Fibroblast of lung (primary cell): Measurements from ENCODE around the gene PIEZO2. TPM values are rescaled to one million over a fixed set of nuclear protein-coding genes. Genes with fewer than 3 reads are reported as not detected.
A peak's percentile ranks its signal among the peaks of the same experiment; 100 is the strongest.

ENCODE experiments used
- DNase-seq, 2 donors: peaks; one replicate each; pipeline versions ENCODE4 v3.0.0 to v3.0.0-alpha.2; 2010; ENCODE audit warnings: low read depth in 2 of 2
- H2AFZ ChIP-seq: 2 replicates; pipeline ENCODE4 v1.5.1; 2012; ENCODE audit warnings: low read length, control low read depth, inconsistent platforms
- H3K27ac ChIP-seq: 2 replicates; pipeline ENCODE4 v1.5.1; 2011; ENCODE audit warnings: low read length, control low read depth; ENCODE audit not compliant: insufficient read depth
- H3K27me3 ChIP-seq: 2 replicates; pipeline ENCODE4 v1.5.1; 2011; ENCODE audit warnings: mild to moderate bottlenecking, low read length; ENCODE audit not compliant: control insufficient read depth, insufficient read depth
- H3K36me3 ChIP-seq: 2 replicates; pipeline ENCODE4 v1.5.1; 2011; ENCODE audit warnings: low read length; ENCODE audit not compliant: control insufficient read depth, insufficient read depth
- H3K4me1 ChIP-seq: 2 replicates; pipeline ENCODE4 v1.5.1; 2011; ENCODE audit warnings: low read length; ENCODE audit not compliant: control insufficient read depth, insufficient read depth; ENCODE audit errors: extremely low read depth
- H3K4me2 ChIP-seq: 2 replicates; pipeline ENCODE4 v1.5.1; 2011; ENCODE audit warnings: low read length, control low read depth; ENCODE audit not compliant: insufficient read depth; ENCODE audit errors: extremely low read depth
- H3K4me3 ChIP-seq, 4 experiments: fragments of 200-600 bp in 1 of 4; sonication (generic) in 1 of 4; replicated peaks in 1 of 4; 2 replicates each; pipeline ENCODE4 v1.5.1; 2011 to 2016; ENCODE audit warnings: low read length in 4 of 4, low read depth in 3 of 4, mild to moderate bottlenecking in 3 of 4, control low read depth in 2 of 4, inconsistent platforms in 1 of 4, mixed read lengths in 1 of 4; ENCODE audit not compliant: insufficient read depth in 1 of 4; ENCODE audit errors: control extremely low read depth in 1 of 4
- H3K79me2 ChIP-seq: 2 replicates; pipeline ENCODE4 v1.5.1; 2012; ENCODE audit warnings: mild to moderate bottlenecking, low read length, inconsistent platforms; ENCODE audit not compliant: control insufficient read depth, insufficient read depth
- H3K9ac ChIP-seq: 2 replicates; pipeline ENCODE4 v1.5.1; 2011; ENCODE audit warnings: mild to moderate bottlenecking, low read length, control low read depth; ENCODE audit not compliant: insufficient read depth
- H3K9me3 ChIP-seq: 2 replicates; pipeline ENCODE4 v1.5.1; 2012; ENCODE audit warnings: low read depth, low read length; ENCODE audit not compliant: control insufficient read depth, insufficient read depth
- H4K20me1 ChIP-seq: 2 replicates; pipeline ENCODE4 v1.5.1; 2011; ENCODE audit warnings: low read length; ENCODE audit not compliant: control insufficient read depth, insufficient read depth; ENCODE audit errors: extremely low read depth
- EZH2 ChIP-seq: IDR thresholded peaks from 2 replicates; pipeline ENCODE4 v1.5.1; 2012; ENCODE audit warnings: low read length, control low read depth, mild to moderate bottlenecking; ENCODE audit errors: missing control alignments
- polyA plus RNA-seq, 2 donors: library from polyadenylated mRNA; depleted of rRNA in 1 of 2; stranded (reverse) in 1 of 2; unstranded in 1 of 2; fragments of >200 nt; gene quantifications; 2 replicates each; pipeline ENCODE4 v1.2.1, GENCODE V29; 2011 to 2012; ENCODE audit warnings: missing spikeins in 1 of 2
- total RNA-seq: library from RNA; depleted of rRNA; stranded (reverse); fragments of >200 nt; gene quantifications from 2 replicates; pipeline ENCODE4 v1.2.1, GENCODE V29; 2014
- TF ChIP-seq, protein P1 (sequence below), 2 donors: IDR thresholded peaks in 1 of 2; conservative IDR thresholded peaks in 1 of 2; 1 replicate in 1 of 2; 2 replicates in 1 of 2; pipeline ENCODE4 v1.5.1; 2011 to 2012; ENCODE audit warnings: low read length in 2 of 2, control low read depth in 1 of 2, inconsistent platforms in 1 of 2, low read depth in 1 of 2, mild to moderate bottlenecking in 1 of 2

PIEZO2 gene
- total and polyA plus RNA-seq, 2 donors (not counting 1 experiment from before 2014, with no cell fraction given), result 1.2 to 6.6 TPM

DNA sequence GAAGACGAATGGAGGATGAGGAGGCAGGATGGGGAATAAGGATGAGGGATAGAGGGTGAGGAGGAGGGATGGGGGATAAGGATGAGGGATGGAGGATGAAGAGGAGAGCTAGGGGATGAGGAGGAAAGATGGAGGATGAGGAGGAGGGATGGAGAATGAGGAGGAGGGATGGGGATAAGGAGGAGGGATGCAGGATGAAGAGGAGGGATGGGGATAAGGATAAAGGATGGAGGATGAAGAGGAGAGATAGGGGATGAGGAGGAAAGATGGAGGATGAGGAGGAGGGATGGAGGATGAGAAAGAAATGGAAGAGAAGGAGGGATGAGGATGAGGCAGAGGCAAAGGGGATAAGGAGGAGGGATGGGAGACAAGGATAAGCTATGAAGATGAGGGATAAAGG is 393.5 kb downstream of the PIEZO2 start:
- Histone ChIP-seq H3K27me3 (no peaks in the 10 kb centered on the region), H3K79me2 (no peaks in the 10 kb centered on the region), H3K27ac (no peak overlapping the region), H2AFZ (no peak overlapping the region), H3K9me3 (no peaks in the 10 kb centered on the region), H3K4me2 (no peak overlapping the region), H3K4me1 (no peaks in the 10 kb centered on the region), H3K9ac (no peak overlapping the region), H3K36me3 (no peaks in the 10 kb centered on the region), H3K4me3 (no peak overlapping the region), H4K20me1 (no peaks in the 10 kb centered on the region)
- DNase-seq, result no peak
- TF ChIP-seq EZH2, result no peak
- TF ChIP-seq, protein P1, sequence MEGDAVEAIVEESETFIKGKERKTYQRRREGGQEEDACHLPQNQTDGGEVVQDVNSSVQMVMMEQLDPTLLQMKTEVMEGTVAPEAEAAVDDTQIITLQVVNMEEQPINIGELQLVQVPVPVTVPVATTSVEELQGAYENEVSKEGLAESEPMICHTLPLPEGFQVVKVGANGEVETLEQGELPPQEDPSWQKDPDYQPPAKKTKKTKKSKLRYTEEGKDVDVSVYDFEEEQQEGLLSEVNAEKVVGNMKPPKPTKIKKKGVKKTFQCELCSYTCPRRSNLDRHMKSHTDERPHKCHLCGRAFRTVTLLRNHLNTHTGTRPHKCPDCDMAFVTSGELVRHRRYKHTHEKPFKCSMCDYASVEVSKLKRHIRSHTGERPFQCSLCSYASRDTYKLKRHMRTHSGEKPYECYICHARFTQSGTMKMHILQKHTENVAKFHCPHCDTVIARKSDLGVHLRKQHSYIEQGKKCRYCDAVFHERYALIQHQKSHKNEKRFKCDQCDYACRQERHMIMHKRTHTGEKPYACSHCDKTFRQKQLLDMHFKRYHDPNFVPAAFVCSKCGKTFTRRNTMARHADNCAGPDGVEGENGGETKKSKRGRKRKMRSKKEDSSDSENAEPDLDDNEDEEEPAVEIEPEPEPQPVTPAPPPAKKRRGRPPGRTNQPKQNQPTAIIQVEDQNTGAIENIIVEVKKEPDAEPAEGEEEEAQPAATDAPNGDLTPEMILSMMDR (conservative IDR thresholded peaks at IDR 0.05 in 1 of 2, IDR thresholded peaks at IDR 0.05 in 1 of 2; ENCODE audit: low read depth in 1 of 2, low read length in 2 of 2), result no peak

DNA sequence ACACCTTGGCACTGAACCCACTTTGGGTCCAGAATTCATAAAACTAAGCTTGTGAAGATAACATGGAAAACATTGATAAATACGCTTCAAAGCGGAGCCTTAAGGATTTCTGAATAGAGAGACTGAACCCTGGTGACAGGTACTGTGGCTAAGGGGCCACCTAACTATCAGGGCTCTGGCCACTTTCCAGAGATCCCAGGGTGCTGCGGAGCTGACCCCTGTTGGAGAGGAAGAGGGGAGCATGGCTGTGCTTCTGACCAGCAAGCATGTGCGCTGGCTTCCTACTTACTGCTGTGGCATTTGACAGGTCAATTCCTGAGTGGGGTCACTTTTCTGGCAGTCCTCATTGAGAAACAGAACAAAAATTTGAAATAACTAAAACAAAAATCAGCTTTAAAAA is 395.2 kb downstream of the PIEZO2 start:
- H3K9ac ChIP-seq, result no peak overlapping the region
- no peaks in the 10 kb centered on the region for H3K9me3 ChIP-seq
- H3K36me3 ChIP-seq, result no peaks in the 10 kb centered on the region
- H3K79me2 ChIP-seq, result no peaks in the 10 kb centered on the region
- H3K4me1 ChIP-seq, result no peaks in the 10 kb centered on the region
- DNase-seq, result no peak
- no peak overlapping the region for H3K4me2 ChIP-seq
- no peak overlapping the region for H3K27ac ChIP-seq
- TF ChIP-seq, protein P1 (conservative IDR thresholded peaks at IDR 0.05 in 1 of 2, IDR thresholded peaks at IDR 0.05 in 1 of 2; ENCODE audit: low read depth in 1 of 2, low read length in 2 of 2), result no peak
- no peak for TF ChIP-seq EZH2
- H2AFZ ChIP-seq, result no peak overlapping the region
- H3K27me3 ChIP-seq, result no peaks in the 10 kb centered on the region
- H4K20me1 ChIP-seq, result no peaks in the 10 kb centered on the region
- no peak overlapping the region for H3K4me3 ChIP-seq

DNA sequence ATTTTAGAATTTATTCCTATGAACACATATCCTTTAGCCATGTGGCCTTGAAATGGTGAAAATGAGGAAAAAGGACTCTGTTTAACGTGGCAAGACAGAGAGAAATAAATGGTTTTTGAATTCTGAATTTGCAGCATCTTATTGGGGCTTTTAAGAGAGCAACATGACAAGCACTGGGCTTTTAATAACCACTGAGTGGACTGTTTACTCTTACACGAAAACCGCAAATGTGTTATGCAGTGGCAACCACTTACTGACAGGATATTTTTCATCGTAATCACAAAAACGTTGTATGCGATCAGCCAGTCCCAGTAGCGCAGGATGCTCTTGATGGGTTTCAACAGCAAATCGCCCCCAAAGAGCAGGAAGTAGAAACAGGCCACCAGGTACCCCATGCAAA is 397.0 kb downstream of the PIEZO2 start:
- no peaks in the 10 kb centered on the region for H4K20me1 ChIP-seq
- DNase-seq, result peak in 1 of 2 donors; percentile 13

More for the DNA sequence above, 397.0 kb downstream of the PIEZO2 start:
- no peak overlapping the region for H3K27ac ChIP-seq
- no peak overlapping the region for H3K4me3 ChIP-seq
- H3K9ac ChIP-seq, result no peak overlapping the region
- H3K4me2 ChIP-seq, result no peak overlapping the region
- TF ChIP-seq EZH2, result no peak
- TF ChIP-seq, protein P1 (conservative IDR thresholded peaks at IDR 0.05 in 1 of 2, IDR thresholded peaks at IDR 0.05 in 1 of 2; ENCODE audit: low read depth in 1 of 2, low read length in 2 of 2), result no peak
- H3K79me2 ChIP-seq, result no peaks in the 10 kb centered on the region
- H3K9me3 ChIP-seq, result no peaks in the 10 kb centered on the region
- no peaks in the 10 kb centered on the region for H3K27me3 ChIP-seq
- H2AFZ ChIP-seq, result no peak overlapping the region
- no peaks in the 10 kb centered on the region for H3K4me1 ChIP-seq
- no peaks in the 10 kb centered on the region for H3K36me3 ChIP-seq
